ENCODE data around the gene GPR151. TPM values are rescaled to one million over a fixed set of nuclear protein-coding genes. Genes with fewer than 3 reads are reported as not detected.

Gene GPR151
- total and polyA plus RNA-seq, 4 donors = not detected

DNA sequence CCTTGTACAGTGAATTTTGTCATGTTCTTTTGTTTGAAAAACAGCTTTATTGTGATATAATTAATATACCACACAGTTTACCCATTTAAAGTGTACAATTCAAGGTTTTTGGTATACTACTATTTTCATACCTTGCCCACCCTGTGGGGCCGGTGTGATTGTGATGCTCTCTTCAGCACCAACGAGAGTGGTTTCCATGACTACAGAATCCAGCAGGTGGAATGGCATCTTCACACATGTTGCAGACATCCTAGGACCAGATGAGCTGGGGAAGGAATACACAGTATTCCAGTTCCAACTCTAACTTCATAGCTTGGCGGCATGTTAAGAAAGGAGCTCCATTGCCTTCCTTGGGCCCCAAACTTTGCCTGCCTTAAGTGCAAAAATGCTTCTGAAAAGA, 7.7 kb upstream of the GPR151 start:
- Histone ChIP-seq H3K9me3 (ENCODE audit: control insufficient read depth in 4 of 4, low read length in 3 of 4) (no peaks in the 10 kb centered on the region), H3K9ac (ENCODE audit: low read depth in 1 of 2, low read length in 2 of 2) (no peak overlapping the region), H3K27ac (ENCODE audit: low read depth in 1 of 2, low read length in 2 of 2) (no peak overlapping the region), H3K36me3 (ENCODE audit: control insufficient read depth in 4 of 4, insufficient read depth in 3 of 4, low read depth in 1 of 4, low read length in 3 of 4) (no peaks in the 10 kb centered on the region), H3K27me3 (ENCODE audit: control insufficient read depth in 4 of 4, insufficient read depth in 4 of 4, low read length in 3 of 4) (peaks cover 0 to 3% (median 0%) of the 10 kb centered on the region in 4 donors), H3K4me3 (ENCODE audit: low read depth in 1 of 3, low read length in 3 of 3) (no peak overlapping the region), H3K4me1 (ENCODE audit: control insufficient read depth in 4 of 4, insufficient read depth in 4 of 4, low read length in 3 of 4) (no peaks in the 10 kb centered on the region)
- TF ChIP-seq GABPA (IDR thresholded peaks at IDR 0.05 in 1 of 2, conservative IDR thresholded peaks at IDR 0.05 in 1 of 2) (no peak), EGR1 (IDR thresholded peaks at IDR 0.05; ENCODE audit: low read depth in 2 of 2) (no peak), RAD21 (IDR thresholded peaks at IDR 0.05) (no peak), YY1 (IDR thresholded peaks at IDR 0.05) (no peak), ZBTB33 (IDR thresholded peaks at IDR 0.05) (no peak), FOXA1 (IDR thresholded peaks at IDR 0.05) (no peak), HNF4A (conservative IDR thresholded peaks at IDR 0.05) (no peak), SP1 (IDR thresholded peaks at IDR 0.05) (no peak), NR2F2 (IDR thresholded peaks at IDR 0.05) (no peak), RXRA (IDR thresholded peaks at IDR 0.05) (no peak), TAF1 (conservative IDR thresholded peaks at IDR 0.05) (no peak)
- TF ChIP-seq, protein P1, sequence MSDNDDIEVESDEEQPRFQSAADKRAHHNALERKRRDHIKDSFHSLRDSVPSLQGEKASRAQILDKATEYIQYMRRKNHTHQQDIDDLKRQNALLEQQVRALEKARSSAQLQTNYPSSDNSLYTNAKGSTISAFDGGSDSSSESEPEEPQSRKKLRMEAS (IDR thresholded peaks at IDR 0.05) = no peak
- TF ChIP-seq, protein P2, sequence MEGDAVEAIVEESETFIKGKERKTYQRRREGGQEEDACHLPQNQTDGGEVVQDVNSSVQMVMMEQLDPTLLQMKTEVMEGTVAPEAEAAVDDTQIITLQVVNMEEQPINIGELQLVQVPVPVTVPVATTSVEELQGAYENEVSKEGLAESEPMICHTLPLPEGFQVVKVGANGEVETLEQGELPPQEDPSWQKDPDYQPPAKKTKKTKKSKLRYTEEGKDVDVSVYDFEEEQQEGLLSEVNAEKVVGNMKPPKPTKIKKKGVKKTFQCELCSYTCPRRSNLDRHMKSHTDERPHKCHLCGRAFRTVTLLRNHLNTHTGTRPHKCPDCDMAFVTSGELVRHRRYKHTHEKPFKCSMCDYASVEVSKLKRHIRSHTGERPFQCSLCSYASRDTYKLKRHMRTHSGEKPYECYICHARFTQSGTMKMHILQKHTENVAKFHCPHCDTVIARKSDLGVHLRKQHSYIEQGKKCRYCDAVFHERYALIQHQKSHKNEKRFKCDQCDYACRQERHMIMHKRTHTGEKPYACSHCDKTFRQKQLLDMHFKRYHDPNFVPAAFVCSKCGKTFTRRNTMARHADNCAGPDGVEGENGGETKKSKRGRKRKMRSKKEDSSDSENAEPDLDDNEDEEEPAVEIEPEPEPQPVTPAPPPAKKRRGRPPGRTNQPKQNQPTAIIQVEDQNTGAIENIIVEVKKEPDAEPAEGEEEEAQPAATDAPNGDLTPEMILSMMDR (IDR thresholded peaks at IDR 0.05; ENCODE audit: low read depth, low read length, missing input control) = no peak
- no peak for DNase-seq (ENCODE audit: low spot score)
- WGBS = 74% methylated on average over 3 of the region's 3 CpGs

DNA sequence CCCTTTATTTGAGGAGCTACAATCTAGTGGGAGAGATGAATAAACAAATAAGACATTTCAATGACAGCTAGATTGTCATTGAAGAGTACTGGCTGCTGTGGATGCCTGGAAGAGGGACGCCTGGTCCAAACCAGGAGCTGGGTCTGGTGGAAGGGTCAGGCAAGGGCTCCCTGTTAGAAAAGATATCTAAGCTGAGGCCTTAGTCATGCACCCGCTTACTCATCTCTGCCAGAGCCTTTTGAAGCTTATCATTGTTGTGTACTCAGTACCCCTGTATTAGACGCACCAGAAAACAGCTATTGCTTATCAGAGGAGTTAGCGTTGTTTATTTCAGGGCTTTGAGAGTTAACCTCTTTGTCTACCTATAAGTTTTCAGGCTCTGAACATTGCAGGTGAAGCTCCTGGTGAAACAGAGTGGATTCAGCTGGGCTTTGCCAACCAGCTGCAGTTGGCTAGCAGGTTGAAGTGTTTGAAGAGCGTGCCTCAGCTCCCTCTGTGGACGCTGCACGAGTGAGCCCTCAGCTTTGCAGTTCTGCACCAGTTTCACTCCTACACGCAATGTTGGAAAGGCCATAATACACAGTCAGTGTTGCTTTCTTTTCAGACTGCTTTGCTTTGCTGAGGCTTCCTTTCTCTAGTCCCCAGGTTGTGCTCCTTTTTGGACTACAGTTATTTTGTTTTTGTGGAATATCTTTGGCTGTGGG, 5.6 kb upstream of the GPR151 start:
- no peak for DNase-seq (ENCODE audit: low spot score)
- Histone ChIP-seq H3K9me3 (ENCODE audit: control insufficient read depth in 4 of 4, low read length in 3 of 4) (no peaks in the 10 kb centered on the region), H3K27me3 (ENCODE audit: control insufficient read depth in 4 of 4, insufficient read depth in 4 of 4, low read length in 3 of 4) (peaks cover 0 to 3% (median 0%) of the 10 kb centered on the region in 4 donors), H3K4me1 (ENCODE audit: control insufficient read depth in 4 of 4, insufficient read depth in 4 of 4, low read length in 3 of 4) (no peaks in the 10 kb centered on the region), H3K9ac (ENCODE audit: low read depth in 1 of 2, low read length in 2 of 2) (no peak overlapping the region), H3K27ac (ENCODE audit: low read depth in 1 of 2, low read length in 2 of 2) (no peak overlapping the region), H3K36me3 (ENCODE audit: control insufficient read depth in 4 of 4, insufficient read depth in 3 of 4, low read depth in 1 of 4, low read length in 3 of 4) (no peaks in the 10 kb centered on the region), H3K4me3 (ENCODE audit: low read depth in 1 of 3, low read length in 3 of 3) (no peak overlapping the region)
- WGBS = 64% methylated on average over 8 of the region's 8 CpGs
- no peak for TF ChIP-seq YY1 (IDR thresholded peaks at IDR 0.05)
- TF ChIP-seq, protein P3, sequence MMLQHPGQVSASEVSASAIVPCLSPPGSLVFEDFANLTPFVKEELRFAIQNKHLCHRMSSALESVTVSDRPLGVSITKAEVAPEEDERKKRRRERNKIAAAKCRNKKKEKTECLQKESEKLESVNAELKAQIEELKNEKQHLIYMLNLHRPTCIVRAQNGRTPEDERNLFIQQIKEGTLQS (IDR thresholded peaks at IDR 0.05) = no peak
- TF ChIP-seq FOXA1 (IDR thresholded peaks at IDR 0.05) = no peak
- no peak for TF ChIP-seq RAD21 (IDR thresholded peaks at IDR 0.05)
- TF ChIP-seq EGR1 (IDR thresholded peaks at IDR 0.05; ENCODE audit: low read depth in 2 of 2) = no peak
- no peak for TF ChIP-seq GABPA (IDR thresholded peaks at IDR 0.05 in 1 of 2, conservative IDR thresholded peaks at IDR 0.05 in 1 of 2)
- TF ChIP-seq, protein P1 (IDR thresholded peaks at IDR 0.05) = no peak
- no peak for TF ChIP-seq FOXA2 (IDR thresholded peaks at IDR 0.05)
- TF ChIP-seq, protein P2 (IDR thresholded peaks at IDR 0.05; ENCODE audit: low read depth, low read length, missing input control) = no peak
- no peak for TF ChIP-seq NR2F2 (IDR thresholded peaks at IDR 0.05)
- no peak for TF ChIP-seq TAF1 (conservative IDR thresholded peaks at IDR 0.05)
- TF ChIP-seq, protein P4, sequence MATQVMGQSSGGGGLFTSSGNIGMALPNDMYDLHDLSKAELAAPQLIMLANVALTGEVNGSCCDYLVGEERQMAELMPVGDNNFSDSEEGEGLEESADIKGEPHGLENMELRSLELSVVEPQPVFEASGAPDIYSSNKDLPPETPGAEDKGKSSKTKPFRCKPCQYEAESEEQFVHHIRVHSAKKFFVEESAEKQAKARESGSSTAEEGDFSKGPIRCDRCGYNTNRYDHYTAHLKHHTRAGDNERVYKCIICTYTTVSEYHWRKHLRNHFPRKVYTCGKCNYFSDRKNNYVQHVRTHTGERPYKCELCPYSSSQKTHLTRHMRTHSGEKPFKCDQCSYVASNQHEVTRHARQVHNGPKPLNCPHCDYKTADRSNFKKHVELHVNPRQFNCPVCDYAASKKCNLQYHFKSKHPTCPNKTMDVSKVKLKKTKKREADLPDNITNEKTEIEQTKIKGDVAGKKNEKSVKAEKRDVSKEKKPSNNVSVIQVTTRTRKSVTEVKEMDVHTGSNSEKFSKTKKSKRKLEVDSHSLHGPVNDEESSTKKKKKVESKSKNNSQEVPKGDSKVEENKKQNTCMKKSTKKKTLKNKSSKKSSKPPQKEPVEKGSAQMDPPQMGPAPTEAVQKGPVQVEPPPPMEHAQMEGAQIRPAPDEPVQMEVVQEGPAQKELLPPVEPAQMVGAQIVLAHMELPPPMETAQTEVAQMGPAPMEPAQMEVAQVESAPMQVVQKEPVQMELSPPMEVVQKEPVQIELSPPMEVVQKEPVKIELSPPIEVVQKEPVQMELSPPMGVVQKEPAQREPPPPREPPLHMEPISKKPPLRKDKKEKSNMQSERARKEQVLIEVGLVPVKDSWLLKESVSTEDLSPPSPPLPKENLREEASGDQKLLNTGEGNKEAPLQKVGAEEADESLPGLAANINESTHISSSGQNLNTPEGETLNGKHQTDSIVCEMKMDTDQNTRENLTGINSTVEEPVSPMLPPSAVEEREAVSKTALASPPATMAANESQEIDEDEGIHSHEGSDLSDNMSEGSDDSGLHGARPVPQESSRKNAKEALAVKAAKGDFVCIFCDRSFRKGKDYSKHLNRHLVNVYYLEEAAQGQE (IDR thresholded peaks at IDR 0.05) = no peak
- TF ChIP-seq RXRA (IDR thresholded peaks at IDR 0.05) = no peak
- no peak for TF ChIP-seq HNF4G (IDR thresholded peaks at IDR 0.05)
- TF ChIP-seq SP1 (IDR thresholded peaks at IDR 0.05) = no peak

Measured in liver (tissue), 9 donors.